HG02973 (cell line): Measurements from ENCODE around the gene RPS15.

ENCODE experiments used
- ATAC-seq: cut with Tn5 transposase; IDR thresholded peaks from one replicate; pipeline ENCODE4 v1.9.1; 2021; ENCODE audit warnings: moderate library complexity; ENCODE audit not compliant: unreplicated experiment

RPS15 gene

DNA sequence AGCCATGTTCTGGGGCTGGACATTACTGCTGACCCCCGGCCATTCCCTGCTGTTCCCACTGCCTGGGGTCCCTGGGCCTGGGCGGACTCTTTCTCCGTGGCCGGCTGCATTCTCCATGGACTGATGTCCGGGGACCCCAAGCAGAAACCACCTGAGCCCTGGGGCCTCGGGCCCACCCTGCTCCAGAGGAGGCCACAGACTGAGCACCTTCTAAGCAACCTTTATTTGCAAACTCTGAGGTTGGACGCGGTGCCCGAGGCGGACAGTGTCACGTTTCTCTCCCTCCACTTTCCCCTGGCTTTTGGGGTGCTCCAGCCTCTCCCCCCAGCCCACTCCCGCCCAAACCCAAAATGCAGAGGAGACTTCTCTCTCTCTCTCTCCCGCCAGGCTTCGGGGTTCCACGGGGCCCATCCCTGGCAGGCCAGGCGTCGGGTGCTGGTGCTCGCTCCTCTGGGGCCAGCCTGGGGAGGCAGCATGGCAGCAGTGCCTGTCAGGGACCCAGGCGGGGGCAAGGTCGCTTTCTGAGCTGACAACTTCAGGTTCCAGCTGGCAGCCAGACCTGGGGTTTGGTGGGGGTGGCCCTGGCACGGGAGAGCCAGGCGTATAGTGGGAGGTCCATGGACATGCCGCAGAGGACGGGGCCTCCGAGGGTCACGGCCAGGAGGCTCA is 43.2 kb downstream of the RPS15 start:
- ATAC-seq: no peak

DNA sequence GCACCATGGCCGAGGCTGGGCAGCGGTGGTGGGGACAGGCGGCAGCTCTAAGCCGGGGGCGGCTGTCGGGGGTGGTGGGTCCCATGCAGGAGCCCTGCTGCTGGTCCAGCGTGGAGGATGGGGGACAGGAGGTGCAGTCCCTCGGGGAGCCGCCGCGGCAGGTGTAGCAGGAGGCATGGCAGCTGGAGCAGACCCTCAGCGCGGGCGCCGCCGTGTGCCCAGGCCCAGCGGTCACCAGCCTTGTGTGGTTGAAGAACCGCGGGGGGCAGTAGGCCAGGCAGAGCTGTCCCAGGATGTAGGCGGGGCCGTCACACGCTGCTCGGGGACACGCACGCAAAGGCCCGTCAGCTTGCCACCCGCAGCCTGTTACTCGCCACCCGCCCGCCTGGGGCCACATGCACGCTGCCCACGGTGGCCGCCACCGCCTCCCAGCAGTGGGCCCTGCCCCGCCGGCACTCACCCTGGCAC is 43.7 kb downstream of the RPS15 start:
- ATAC-seq: no peak

DNA sequence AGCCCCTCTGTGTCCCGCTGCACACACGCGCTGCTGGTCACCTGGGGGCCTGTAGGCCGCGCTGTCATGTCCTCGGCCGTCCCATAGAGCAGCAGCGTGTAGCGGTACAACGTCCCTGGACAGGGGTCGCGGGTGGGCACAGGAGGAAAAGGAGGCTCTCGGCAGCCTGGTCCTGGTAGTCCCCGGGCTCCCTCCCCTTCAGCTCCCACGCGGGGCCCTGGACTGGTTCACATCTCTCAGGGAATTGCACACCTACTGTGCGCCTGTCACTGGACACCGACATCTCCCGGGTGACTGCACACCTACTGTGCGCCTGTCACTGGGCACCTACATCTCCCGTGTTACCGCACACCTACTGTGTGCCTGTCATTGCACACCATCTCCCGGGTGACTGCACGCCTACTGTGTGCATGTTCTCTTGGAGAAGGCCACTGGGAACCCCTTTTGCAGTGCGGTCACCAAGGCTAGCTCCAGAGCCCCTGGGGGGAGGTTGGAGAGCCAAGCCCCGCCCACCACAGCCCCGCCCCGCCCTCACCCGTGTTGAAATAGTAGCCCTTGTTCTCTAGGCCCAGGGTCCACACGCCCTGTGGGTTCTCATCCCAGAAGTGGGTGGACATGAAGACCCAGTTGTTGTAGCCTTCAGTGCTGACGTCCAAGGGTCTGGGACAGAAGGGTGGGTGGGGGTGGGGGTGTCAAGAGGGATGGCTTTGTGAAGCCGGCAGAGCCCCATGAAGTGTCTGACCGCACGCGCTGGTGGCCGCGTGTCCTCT is 44.4 kb downstream of the RPS15 start:
- no peak for ATAC-seq

DNA sequence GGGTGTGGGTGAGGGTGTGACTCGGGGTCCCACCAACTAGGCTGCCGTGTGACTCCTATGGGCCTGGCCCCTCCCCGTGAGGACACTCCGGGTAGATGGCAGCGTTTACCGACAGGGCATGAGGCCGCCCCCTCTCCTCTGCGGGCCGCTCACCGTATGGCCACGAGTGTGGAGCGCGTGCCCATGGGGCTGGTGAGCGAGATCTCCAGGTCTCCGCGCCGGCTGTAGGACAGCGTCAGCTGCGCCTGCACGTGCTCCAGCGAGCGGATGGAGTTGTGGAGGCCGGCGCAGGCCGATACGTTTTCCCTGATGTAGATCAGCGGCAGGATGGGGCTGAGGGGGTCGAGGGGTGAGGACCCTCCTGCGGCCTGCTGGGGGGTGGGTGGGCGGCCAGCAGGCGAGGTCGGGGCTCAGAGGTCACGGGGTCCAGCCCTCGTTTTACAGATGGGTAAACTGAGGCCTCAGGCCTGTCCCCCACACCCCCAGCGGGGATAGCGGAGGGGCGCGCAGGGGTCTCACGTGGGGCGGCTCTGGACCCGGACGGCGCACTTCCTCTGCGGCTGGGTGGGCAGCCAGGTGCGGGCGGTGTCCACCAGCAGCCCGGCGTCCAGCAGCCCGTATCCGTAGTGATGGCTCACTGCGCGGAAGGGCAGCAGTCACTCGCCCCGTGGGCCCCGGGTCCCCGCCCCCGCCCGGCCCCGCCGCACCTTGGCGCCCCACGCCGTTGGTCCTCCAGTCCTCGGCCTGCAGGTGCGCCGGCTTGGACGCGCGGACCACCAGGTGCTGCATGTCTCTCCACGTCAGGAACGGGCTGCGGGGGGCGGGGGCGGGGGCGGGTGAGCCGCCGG is 45.2 kb downstream of the RPS15 start:
- no peak for ATAC-seq

DNA sequence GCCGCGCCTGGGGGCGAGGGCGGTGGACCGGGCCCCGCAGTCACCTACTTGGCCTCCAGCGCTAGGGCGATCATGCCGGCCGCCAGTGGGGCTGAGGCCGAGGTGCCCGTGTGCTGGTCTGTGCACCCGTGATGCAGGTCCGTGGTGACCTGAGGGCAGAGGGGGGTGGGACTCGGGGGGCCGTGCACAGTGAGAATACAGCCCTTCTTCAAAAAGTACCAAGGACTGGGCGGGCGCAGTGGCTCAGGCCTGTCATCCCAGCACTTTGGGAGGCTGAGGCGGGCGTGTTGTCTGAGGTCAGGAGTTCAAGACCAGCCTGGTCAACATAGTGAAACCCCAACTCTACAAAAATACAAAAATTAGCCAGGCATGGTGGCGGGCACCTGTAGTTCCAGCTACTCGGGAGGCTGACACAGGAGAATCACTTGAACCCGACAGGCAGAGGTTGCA is 45.8 kb downstream of the RPS15 start:
- no peak for ATAC-seq

DNA sequence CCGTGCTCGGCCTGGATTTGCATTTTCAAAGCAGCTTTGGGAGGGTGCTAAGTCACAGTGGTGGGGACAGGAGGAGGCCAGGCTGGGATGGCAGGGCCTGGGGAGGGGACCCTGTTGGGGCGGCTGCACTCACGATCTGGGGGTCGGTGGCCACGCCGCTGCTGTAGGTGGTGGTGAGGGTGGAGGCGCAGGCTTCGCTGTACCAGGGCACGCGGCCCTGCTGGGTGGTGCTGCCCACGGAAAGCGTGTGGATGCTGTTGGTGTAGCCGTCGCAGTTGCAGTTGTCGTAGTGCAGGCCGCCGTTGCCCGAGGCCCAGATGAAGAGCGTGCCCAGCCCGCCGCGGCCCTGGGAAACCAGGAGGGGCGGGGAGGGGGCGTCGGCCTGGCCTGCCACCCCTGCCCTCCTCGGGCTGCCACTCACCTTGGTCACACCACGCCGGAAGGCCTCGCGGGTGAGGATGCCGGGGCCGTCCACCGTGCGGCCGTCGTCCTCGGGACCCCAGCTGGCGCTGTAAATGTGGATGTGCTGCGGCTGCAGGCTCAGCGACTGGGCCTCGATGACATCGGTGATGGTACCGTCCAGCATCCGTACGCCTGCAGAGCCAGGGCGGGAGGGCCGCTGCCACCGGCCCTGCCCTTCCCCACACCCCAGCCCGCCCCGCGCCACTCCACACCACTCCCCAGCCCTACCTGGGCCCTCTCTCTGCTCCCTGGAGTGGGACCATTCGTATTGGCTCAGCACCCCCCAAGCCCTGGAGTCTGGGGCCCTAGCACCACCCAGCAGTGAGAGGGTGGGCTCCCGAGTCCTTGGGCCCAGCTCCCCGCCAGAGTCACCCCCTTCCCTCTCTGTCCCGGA is 48.8 kb downstream of the RPS15 start:
- ATAC-seq: no peak

DNA sequence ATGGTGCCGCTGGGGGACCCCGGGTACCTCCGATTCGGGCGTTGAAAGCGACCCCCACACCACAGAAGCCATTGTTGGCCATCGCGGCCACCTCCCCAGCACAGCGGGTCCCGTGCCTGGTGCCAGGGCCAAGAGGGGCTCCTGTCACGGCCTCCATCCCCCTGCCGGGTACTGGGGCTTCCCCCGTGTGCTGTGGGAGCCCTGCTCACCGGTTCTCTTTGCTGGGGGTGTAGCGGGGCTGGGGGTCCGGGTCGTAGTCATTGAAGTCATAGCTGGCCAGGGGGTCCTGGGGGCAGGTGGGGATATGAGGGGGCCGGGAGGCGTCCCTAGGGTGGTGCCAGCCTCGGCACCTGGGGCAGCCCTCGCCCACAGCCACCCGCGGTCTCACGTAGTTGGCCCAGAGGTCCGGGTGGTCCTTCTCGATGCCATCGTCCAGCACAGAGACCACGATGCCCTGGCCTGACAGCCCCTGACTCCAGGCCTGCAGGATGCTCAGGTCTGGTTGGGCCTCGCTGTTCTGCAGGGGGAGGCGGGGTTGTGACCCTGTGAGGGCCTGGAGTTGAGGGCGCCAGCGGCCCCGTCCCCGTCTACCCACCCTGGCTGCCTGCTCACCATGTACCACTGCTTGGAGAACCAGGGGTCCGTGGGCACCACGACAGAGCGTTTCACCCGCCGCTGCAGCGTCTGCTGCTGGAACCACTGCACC is 49.5 kb downstream of the RPS15 start:
- no peak for ATAC-seq

DNA sequence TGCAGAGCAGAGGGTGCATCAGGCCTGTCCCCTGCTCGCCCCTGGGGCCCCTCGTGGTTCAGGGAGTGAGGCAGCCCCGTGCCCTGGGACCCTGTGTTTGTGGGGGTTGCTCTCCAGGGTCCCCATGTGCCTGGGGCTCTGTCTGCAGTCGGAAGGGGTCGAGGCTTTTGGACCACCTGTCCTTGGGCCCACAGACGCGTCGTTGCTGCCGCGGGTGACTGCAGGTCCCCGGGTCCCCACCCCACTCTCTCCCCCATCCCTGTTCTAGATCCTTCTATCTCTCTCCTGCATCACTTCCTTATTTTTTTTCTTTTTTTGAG is 50.0 kb downstream of the RPS15 start:
- no peak for ATAC-seq

DNA sequence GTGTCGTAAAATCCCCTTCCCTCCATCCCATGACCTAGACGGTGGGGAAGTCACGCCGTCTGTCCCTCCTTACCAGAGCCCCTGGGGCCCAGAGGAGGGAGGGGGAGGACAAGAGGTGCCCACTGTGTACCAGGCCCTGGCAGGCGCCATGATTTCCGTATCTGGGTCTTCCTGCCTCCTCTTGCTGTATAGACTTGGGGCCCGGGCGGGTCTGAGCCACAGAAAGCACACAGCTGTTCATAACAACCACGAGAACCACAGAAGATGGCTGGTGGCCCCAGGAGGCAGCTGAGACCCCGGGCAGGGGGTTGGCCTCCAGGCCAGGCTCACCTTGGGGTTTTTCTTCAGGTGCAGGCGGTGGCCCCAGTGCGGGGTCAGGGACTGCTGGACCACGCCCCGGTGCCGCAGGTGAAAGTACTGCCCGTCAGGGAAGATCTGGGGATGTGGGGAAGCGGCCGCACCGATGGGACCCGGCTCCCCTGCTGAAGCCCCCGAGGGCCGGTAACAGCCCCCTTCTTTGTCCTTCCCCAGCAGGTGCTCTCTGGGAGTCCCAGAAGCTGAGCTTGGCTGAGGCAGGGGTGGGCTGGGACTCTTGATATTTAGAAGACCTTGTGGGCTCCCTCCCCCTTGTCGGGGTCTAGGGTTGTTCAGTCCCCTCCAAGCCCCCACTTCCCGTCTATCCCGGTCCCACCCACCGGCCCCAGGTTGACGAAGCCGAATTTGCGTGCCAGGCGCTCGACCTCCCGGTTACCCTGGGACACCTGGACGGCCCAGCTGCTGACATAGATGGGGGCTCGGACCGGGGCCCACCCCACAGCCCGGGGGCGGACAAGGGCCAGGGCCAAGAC is 51.5 kb downstream of the RPS15 start:
- ATAC-seq: no peak
